Stimulated activated naive CD4-positive, alpha-beta T cell treated with Interleukin-2 at 50 U/mL for 16 hours (primary cell): ENCODE measurements around the gene RFC4.

Source experiments
- DNase-seq: peaks from one replicate; lab custom pipeline; 2025; lab: John Stamatoyannopoulos, UW

RFC4 gene

DNA sequence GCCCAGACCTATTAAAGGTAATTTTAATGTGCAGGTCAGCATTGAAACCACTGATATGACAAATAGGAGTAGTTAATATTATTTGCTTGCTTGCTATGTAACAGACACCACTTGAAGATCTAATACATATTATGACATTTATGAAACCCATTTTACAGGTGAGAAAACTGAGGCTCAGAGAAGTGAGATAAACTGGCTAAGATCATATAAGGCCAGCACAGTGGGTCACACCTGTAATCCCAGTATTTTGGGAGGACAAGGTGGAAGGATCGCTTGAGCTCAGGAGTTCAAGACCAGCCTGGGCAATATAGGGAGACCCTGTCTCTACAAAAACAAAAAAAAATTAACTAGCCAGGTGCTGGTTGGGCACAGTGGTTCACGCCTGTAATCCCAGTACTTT, 56.0 kb downstream of the RFC4 start:
- DNase-seq: no peak

DNA sequence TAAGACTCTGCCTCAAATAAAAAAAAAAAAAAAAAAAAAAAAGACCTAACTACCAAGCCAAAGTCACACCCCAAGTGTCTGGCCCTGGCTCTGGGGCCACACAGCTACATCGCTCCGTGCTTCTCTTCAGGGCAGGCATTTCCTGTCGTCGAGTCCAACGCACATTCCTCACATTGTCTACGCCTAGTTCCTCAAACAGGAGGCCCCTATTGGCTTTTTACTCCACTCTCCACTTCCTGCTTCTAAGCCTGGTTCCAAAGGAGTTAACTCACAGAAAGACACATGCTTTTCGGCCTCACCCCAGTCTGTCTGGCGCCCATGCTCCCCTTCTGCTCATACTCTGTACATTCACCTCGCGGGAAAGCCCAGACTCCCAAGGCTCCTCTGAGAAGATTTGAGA, 60.3 kb downstream of the RFC4 start:
- no peak for DNase-seq

DNA sequence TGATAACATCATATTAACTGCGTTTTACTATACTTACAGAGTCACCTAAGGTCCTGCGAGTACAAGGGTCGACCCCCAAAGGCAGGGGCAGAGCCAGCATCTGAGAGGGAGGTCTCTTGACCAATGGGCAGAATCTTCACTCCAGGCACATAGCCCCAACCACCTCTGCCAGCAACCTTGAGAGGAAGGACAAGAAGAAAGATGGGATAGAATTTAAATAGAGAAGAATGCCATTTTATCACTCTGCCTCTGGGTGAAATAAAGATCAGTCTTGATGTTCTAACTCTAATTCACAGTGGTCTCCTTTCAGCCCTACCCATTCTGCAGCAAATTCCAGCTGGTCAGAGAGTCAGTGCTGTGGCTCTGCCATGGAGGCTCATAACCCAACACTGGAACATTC, 62.6 kb downstream of the RFC4 start:
- DNase-seq: no peak

DNA sequence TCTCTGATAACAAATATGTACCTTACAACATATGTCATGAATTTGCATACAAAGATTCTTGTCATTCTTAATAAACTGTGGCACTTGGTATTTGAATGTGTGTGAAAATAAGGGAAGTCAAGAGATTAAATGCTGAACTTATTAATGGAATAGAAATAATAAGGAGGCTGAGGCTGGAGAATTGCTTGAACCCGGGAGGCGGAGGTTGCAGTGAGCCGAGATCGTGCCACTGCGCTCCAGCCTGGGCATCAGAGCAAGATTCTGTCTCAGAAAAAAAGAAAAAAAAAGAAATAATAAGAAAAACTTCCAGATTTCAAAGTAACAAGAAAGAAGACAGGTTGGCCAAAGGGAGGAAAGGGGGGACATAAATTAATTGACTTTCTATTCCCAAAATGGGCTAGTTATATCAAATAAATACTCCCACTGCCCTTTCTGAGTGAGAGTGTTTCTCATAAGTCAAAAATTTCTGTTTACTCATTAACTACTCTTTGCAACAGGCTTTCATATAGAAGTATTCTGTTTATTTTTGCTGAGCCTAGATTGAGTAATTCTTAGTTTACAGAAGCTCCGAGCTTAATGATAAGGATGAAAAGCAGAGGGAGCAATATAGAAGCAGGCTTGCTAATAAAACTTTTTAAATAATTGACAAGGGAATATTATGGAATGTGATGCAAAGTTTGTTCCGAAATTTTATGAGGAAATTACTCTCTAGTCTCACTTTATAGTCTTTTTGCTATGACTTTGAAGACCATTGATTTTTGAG, 63.5 kb downstream of the RFC4 start:
- no peak for DNase-seq
